Lung (tissue), 12 donors: ENCODE measurements around the gene CAPN9. TPM values are rescaled to one million over a fixed set of nuclear protein-coding genes. Genes with fewer than 3 reads are reported as not detected.

Experiments used
- ATAC-seq: fragments of 200-7000 bp; cut with Tn5 transposase; one replicate; pipeline ENCODE4 v1.9.1; 2020; ENCODE audit warnings: moderate number of reproducible peaks; ENCODE audit not compliant: insufficient read depth, low FRiP score
- DNase-seq, 3 donors: peaks; one replicate each; pipeline ENCODE4 v3.0.0-alpha.2; 2013 to 2017
- H3K27ac ChIP-seq, 2 donors: one replicate each; pipeline ENCODE4 v1.5.1; 2013; ENCODE audit warnings: mild to moderate bottlenecking in 2 of 2, moderate library complexity in 2 of 2, control low read depth in 1 of 2, inconsistent platforms in 1 of 2, low read depth in 1 of 2, low read length in 1 of 2
- H3K27me3 ChIP-seq, 3 donors: one replicate each; pipeline ENCODE4 v1.5.1; 2013; ENCODE audit warnings: low read length in 2 of 3; ENCODE audit not compliant: control insufficient read depth in 3 of 3, insufficient read depth in 3 of 3
- H3K36me3 ChIP-seq, 4 donors: one replicate each; pipeline ENCODE4 v1.5.1; 2013; ENCODE audit warnings: low read length in 4 of 4, mild to moderate bottlenecking in 1 of 4, moderate library complexity in 1 of 4; ENCODE audit not compliant: control insufficient read depth in 4 of 4, insufficient read depth in 4 of 4
- H3K4me1 ChIP-seq, 5 donors: one replicate each; pipeline ENCODE4 v1.5.1; 2013; ENCODE audit warnings: low read length in 5 of 5, mild to moderate bottlenecking in 2 of 5, moderate library complexity in 1 of 5; ENCODE audit not compliant: control insufficient read depth in 5 of 5, insufficient read depth in 5 of 5
- H3K4me3 ChIP-seq: one replicate; pipeline ENCODE4 v1.5.1; 2013; ENCODE audit warnings: mild to moderate bottlenecking, control low read depth, moderate library complexity
- H3K9ac ChIP-seq, 2 donors: one replicate each; pipeline ENCODE4 v1.5.1; 2013; ENCODE audit warnings: low read length in 2 of 2, control low read depth in 1 of 2; ENCODE audit not compliant: insufficient read depth in 1 of 2
- H3K9me3 ChIP-seq, 4 donors: one replicate each; pipeline ENCODE4 v1.5.1; 2013; ENCODE audit warnings: low read length in 3 of 4, mild to moderate bottlenecking in 1 of 4, moderate library complexity in 1 of 4; ENCODE audit not compliant: control insufficient read depth in 4 of 4, insufficient read depth in 3 of 4
- WGBS, 2 donors: extraction: QIAGEN DNeasy Blood & Tissue Kit; methylation state at CpG; one replicate each; pipeline ENCODE4 v1.1.7; 2013; 5-methylcytosine and 5-hydroxymethylcytosine counted together
- polyA plus RNA-seq, 2 donors: library from polyadenylated mRNA; stranded (reverse); fragments of 200-250 nt; gene quantifications; one replicate each; pipeline ENCODE4 v1.2.1, GENCODE V29; 2013
- total RNA-seq, 2 donors: library from RNA; depleted of rRNA in 1 of 2; stranded (reverse); fragments of >200 nt in 1 of 2; gene quantifications; one replicate each; pipeline ENCODE4 v1.2.1, GENCODE V29; 2014 to 2021
- TF ChIP-seq, protein P1 (sequence below): IDR thresholded peaks from 2 replicates; pipeline ENCODE4 v1.5.1; 2012; ENCODE audit warnings: mild to moderate bottlenecking; ENCODE audit errors: control extremely low read depth, extremely low read depth
- donor health status: control.
- donor health status: control.
- donor health status: Bipolar disorder and iron deficiency.
- donor health status: healthy.
- donor health status: DM: yes; HTN: yes; CAD: no.

CAPN9 gene
- total and polyA plus RNA-seq, 4 donors, result 2.2 to 13.2 (median 7.6) TPM

GRCh38 chr1:230785636-230786384, 38.6 kb downstream of the CAPN9 start:
- TF ChIP-seq, protein P1, sequence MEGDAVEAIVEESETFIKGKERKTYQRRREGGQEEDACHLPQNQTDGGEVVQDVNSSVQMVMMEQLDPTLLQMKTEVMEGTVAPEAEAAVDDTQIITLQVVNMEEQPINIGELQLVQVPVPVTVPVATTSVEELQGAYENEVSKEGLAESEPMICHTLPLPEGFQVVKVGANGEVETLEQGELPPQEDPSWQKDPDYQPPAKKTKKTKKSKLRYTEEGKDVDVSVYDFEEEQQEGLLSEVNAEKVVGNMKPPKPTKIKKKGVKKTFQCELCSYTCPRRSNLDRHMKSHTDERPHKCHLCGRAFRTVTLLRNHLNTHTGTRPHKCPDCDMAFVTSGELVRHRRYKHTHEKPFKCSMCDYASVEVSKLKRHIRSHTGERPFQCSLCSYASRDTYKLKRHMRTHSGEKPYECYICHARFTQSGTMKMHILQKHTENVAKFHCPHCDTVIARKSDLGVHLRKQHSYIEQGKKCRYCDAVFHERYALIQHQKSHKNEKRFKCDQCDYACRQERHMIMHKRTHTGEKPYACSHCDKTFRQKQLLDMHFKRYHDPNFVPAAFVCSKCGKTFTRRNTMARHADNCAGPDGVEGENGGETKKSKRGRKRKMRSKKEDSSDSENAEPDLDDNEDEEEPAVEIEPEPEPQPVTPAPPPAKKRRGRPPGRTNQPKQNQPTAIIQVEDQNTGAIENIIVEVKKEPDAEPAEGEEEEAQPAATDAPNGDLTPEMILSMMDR, result no peak
- Histone ChIP-seq H3K4me1 (no peaks in the 10 kb centered on the region), H3K9me3 (no peaks in the 10 kb centered on the region), H3K27me3 (no peaks in the 10 kb centered on the region), H3K4me3 (no peak overlapping the region), H3K9ac (no peak overlapping the region), H3K36me3 (no peaks in the 10 kb centered on the region), H3K27ac (no peak overlapping the region)
- ATAC-seq, result no peak
- WGBS, 2 donors, result 64 to 71% methylated on average over 2 of the region's 2 CpGs
- no peak for DNase-seq

DNA sequence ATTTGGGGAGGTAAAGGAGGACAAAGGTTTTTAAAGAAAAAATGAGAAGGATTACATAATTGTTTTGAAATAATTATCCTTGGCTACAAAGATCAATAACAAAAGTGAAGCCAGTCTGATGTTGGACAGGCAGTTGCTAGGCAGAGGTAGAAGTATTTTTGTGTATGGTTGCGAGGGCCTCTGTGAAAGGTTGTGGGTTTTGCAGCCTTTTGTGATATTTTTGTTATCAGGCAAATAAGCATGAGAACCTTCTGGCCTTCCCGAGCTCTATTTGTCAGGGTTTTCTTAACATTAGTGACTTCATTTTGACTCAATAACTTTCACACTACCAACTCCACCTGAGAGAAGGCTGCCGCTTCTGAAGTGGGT, 39.2 kb downstream of the CAPN9 start:
- 88 to 89% methylated on average over 3 of the region's 3 CpGs for WGBS, 2 donors
- H3K4me3 ChIP-seq, result no peak overlapping the region
- no peaks in the 10 kb centered on the region for H3K36me3 ChIP-seq
- TF ChIP-seq, protein P1, result no peak
- ATAC-seq (no peak), DNase-seq (no peak)
- H3K9me3 ChIP-seq, result no peaks in the 10 kb centered on the region
- H3K27ac ChIP-seq, result no peak overlapping the region
- no peaks in the 10 kb centered on the region for H3K4me1 ChIP-seq
- no peak overlapping the region for H3K9ac ChIP-seq
- H3K27me3 ChIP-seq, result no peaks in the 10 kb centered on the region

- DNase-seq (no peak), ATAC-seq (no peak)
- Histone ChIP-seq H3K4me3 (no peak overlapping the region), H3K9ac (no peak overlapping the region), H3K27ac (no peak overlapping the region), H3K36me3 (no peaks in the 10 kb centered on the region), H3K9me3 (no peaks in the 10 kb centered on the region), H3K27me3 (no peaks in the 10 kb centered on the region), H3K4me1 (peaks cover 0 to 4% (median 0%) of the 10 kb centered on the region in 5 donors)
- WGBS, 2 donors, result 78 to 89% methylated on average over 7 of the region's 7 CpGs
- TF ChIP-seq, protein P1, result no peak
These were observed 40.3 kb downstream of the CAPN9 start for GRCh38 chr1:230787471-230787870.
